Midbrain (tissue), 1 donor: ENCODE data around the gene LSS.

Experiments
- DNase-seq: peaks from one replicate; lab custom pipeline; 2025; lab: John Stamatoyannopoulos, UW

The LSS gene

DNA sequence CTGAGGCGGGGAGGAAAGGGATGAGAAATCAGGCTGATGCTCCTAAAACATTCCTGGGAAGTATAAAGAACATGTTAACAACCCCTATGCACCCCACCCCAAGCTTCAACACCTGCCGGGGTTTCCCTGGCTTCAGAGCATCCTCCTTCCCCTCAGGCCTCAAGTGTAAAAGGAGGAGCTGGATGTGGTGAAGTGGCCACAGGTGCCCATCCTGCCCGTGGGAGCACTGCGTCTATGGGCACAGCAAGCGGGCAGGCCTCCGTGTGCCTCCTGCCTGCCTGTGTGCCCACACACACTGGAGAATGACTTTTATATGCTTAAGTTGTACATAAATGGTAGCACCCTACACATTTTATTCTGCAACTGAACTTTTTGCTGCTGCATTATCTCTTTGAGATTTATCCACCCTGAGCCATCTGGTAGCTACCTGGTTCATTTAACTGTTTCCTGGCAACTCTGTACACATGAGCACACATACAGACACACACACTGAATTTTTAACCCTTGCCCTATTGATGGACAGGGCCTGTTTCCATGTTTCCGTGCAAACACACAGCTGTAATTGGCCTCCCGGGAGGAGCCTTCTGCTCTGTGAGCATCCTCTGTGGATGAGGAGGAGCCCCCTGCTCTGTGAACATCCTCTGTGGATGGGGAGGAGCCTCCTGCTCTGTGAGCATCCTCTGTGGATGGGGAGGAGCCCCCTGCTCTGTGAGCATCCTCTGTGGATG, 59.8 kb downstream of the LSS start:
- no peak for DNase-seq

GRCh38 chr21:46168238-46168637, 60.3 kb downstream of the LSS start:
- DNase-seq: no peak

DNA sequence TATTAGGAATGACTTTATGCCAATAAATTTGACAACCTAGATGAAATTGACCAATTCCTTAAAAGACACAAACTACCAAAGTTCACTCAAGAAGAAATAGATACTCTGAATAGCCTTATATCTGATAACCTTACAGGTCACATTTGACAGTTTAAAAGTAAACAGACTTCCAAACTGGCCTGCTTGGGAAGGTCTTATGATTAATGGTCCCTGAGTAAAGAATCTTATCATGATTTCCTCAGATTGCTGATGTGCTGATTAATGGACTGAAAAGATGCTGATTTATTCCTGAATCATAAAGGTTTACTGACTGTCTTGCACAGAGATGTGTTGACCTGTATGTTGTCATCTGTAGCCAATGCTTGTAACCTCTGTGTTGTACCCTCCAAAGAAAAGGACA, 63.5 kb downstream of the LSS start:
- DNase-seq: no peak

DNA sequence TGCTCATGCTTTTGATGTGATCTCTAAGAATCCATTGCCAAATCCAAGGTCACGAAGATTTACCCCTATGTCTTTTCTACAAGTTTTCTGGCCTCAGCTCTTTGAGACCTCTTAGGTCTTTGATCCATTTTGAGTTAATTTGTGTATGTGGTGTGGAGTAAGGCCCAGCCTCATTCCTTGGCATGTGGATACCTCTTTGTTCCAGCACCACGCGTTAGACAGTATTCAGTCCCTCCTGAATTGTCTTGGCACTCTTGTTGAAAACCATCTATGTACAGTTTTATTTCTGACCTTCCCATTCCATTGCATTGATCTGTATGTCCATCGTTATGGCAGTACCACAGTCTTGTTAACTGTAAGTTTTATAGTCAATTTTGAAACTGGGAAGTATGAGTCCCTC, 65.2 kb downstream of the LSS start:
- no peak for DNase-seq

- DNase-seq: no peak
These were observed 66.7 kb downstream of the LSS start for GRCh38 chr21:46161633-46162592.

DNA sequence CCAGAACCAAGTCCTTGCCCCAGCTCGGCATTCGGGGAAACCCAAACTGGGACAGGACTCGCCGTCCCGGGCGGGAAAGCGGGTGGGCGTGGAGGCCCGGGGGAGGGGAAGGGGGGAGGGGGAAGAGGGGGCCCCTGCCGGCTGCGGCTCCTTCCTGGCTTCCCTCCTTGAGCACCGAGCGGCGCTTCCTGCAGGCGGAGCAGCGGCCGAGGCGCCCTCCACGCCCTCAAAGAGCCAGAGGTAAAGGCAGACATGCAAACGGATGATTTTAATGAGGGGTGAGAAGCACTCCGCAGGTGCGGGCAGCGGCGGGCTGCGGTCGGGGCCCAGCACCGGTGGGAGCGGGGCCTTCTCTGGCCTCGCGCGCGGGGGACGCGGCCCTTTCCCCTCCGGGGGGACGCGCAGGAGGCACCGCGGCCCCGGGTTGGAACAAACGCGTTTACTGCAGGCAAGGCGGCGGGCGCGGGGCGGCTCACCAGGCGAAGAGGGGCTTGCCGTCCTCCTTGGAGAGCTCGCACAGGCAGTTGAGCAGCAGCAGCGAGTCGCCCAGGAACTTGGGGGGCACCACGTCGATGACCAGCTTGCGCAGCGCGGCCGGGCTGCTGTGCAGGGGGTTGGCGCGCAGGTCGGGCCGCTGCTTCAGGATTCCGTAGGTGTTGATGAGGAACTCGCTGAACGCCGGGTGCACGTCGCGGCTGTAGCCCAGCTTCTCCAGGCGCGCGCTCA, 67.5 kb downstream of the LSS start:
- no peak for DNase-seq

GRCh38 chr21:46160657-46160906, 68.0 kb downstream of the LSS start:
- no peak for DNase-seq

GRCh38 chr21:46159841-46160656, 68.5 kb downstream of the LSS start:
- no peak for DNase-seq

DNA sequence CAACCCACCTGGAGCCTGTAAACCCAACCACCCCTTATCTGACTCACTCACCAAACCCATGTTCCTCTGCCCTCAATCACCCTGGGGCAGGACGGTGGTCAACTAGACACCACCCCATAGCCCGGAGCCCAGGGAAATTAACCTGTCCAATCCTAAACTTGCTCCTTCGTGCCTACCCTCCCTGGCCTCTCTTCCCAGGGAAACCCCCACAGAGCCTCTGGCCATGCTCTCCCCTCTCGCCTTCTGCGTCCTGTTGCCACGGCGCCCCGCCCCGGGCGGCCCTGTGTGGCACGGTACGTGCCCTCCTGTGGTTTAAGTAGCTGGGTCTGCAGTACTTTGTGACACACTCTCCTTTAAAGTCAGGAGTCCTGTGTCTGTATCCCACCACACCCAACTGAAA, 69.2 kb downstream of the LSS start:
- DNase-seq: no peak

DNA sequence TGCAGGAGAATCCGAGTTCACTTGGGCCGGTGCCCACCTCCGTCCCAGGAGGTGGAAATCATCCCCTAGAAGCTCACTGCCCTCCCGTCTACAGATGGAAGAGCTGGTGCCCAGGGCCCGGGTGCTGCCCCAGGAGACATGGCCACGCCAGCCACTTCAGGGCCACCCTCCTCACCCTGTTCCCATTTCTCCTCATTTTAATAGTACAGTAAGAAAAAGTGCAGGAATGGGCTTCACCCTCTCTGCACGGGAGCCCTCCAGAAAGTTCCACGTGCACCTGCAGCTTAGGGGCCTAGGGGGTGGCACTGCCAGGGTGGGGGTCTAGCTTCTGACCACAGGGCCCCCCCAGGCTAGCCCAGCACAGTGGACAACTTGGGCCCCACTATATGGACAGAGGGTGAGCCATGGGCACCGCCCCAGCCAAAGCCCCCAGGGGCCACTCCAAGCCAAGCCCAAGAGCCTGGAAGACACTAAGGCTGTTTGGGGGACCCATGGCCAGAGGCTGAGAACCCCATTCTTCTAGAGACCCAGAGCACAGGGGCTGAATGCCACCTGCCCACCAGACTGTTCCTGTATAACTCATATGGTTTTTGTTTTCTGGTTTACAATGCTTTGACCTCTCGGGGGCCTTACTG, 69.8 kb downstream of the LSS start:
- DNase-seq: no peak

- DNase-seq: no peak
These were observed 70.6 kb downstream of the LSS start for GRCh38 chr21:46157987-46158451.

DNA sequence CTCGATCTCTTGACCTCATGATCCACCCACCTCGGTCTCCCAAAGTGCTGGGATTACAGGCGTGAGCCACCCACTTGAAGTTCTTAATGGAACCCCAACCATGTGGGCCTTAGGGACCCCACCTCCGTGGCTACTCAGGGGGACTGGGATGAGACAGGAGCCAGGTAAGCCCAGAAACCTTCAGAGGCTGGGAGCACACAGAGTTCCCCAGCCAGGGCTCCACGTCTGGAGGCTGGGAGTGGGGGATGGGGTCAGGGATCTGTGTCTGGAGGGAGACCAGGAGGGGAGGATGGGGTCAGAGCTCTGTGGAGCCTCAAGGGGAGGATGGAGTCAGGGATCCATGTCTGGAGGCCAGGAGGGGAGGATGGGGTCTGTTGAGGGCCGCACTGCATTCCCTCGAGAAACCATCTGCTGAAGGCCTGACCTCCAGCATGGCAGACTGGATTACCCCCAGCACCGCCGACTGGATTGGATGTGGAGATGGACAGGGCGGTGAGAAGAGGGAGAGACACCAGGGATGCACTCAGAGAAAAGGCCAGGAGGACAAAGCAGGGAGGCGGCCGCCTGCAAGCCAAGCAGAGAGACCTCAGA, 71.1 kb downstream of the LSS start:
- DNase-seq: no peak

DNA sequence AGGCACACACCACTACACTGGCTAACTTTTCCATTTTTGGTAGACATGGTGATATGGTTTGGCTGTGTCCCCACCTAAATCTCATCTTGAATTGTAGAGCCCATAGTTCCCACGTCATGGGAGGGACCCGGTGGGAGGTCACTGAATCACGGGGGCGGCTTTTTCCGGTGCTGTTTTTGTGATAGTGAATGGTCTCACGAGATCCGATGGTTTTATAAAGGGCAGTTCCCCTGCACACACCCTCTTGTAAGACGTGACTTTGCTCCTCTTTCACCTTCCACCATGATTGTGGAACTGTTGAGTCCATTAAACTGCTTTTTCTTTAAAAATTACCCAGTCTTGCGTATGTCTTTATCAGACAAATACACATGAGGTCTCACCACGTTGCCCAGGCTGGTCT, 71.9 kb downstream of the LSS start:
- DNase-seq: no peak

DNA sequence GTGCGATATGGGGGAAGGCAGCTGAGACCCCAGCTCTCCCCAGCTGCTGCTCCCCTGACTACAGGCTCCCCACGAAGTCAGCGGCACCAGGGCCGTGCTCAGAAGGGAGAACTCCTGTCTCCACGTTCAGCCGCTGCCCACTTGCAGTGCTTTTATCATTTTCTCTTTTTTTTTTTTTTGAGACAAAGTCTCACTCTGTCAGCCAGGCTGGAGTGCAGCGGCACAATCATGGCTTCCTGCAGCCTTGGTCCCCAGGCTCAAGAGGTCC, 72.3 kb downstream of the LSS start:
- no peak for DNase-seq

DNA sequence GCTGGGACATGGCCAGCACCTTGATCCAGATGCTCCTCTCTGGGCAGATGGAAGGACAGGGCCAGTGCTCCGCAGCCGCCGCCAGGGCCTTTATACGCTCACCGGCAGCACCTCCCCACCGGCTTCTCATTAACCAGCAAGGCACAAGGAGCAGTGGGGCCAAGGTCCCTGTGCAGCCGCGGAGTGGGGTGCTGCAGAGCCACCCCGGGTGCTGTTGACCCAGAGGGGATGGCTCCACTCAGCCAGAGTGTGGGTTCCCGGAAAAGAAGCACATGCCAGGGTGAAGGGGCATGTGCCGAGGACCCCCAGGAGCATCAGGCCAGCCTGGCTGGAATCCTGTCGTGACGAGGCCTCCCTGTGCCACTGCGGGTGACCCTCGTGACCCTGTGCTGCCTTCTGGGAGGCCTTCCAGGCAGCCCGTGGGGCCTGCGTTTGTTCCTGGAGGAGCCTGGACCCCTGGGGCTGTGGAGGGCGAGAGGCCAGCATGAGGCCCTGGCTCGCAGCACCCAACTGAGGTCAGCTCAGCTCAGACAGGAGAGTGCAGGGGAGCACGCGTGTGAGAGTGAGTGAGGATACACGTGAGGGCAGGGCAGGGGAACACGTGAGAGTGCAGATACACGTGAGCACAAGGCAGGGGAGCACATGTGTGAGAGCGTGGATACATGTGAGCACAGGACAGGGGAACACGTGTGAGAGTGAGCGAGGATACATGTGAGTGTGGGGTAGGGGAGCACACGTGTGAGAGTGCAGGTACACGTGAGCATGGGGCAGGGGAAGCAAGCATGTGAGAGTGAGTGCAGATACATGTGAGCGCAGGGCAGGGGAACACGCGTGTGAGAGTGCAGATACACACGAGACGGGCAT, 72.8 kb downstream of the LSS start, which contains the start of gene FTCD:
FTCD (minus strand) TSS at position 66 of the 864 bp plus-strand sequence; CDS start at position 10, 56 bp downstream.
- DNase-seq: no peak

GRCh38 chr21:46154955-46155513, 73.5 kb downstream of the LSS start:
- no peak for DNase-seq

DNA sequence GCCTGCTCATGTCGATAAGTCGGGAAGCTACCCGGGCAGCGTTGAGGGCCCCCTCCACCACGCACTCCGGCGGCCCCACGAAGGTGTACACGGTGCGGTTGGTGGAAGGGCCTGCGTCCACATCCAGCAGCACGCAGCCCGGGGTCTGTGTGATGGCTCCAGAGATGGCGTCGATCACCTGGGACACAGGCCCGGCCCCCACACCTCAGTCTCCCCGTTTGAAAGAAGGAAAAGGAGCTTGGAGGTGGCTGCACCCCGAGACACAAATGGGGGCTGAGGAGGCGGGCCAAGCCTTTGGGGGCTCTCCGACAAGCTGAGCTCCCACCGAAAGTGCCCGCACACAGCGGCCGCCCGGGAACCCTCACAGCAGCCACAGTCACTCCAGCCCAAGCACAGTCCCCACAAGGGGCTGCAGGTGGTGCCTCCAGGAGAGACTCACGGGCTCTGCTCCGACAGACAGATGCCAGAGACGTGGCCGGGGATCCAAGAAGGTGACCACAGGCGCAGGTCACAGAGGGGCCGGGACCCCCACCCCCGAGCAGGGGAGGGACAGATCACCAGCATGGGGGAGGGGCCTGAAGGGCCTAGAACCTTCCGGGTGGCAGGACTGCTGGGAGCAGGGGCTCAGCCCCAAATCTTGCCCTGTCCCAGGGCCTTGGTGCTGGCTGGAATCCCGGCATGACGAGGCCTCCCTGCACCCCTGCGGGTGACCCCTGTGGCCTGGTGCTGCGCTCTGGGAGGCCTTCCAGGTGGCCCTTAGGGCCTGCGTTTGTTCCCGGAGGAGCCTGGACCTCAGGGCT, 74.2 kb downstream of the LSS start:
- no peak for DNase-seq

- DNase-seq: peak; percentile 63
These were observed 75.1 kb downstream of the LSS start for GRCh38 chr21:46153247-46154154.
